ENCODE data around the gene SHC3.
A peak's percentile ranks its signal among the peaks of the same experiment; 100 is the strongest.

SHC3 gene

GRCh38 chr9:89000973-89001916 is 177.4 kb downstream of the SHC3 start:
- peak; percentile 63 for DNase-seq (ENCODE audit: low read depth)

- DNase-seq (ENCODE audit: low read depth) = no peak
Observed at GRCh38 chr9:89000371-89000781, 178.2 kb downstream of the SHC3 start.

GRCh38 chr9:88998911-88999310 is 179.7 kb downstream of the SHC3 start:
- no peak for DNase-seq (ENCODE audit: low read depth)

- no peak for DNase-seq (ENCODE audit: low read depth)
Observed at GRCh38 chr9:88998503-88998902, 180.1 kb downstream of the SHC3 start.

- DNase-seq (ENCODE audit: low read depth) = no peak
Observed at GRCh38 chr9:88997646-88998045, 181.0 kb downstream of the SHC3 start.

GRCh38 chr9:88996921-88997235 is 181.7 kb downstream of the SHC3 start:
- no peak for DNase-seq (ENCODE audit: low read depth)

GRCh38 chr9:88996046-88996920 is 182.3 kb downstream of the SHC3 start:
- DNase-seq (ENCODE audit: low read depth) = no peak

- no peak for DNase-seq (ENCODE audit: low read depth)
Observed at GRCh38 chr9:88995627-88996026, 183.0 kb downstream of the SHC3 start.

- DNase-seq (ENCODE audit: low read depth) = no peak
Observed at GRCh38 chr9:88995200-88995577, 183.4 kb downstream of the SHC3 start.

- no peak for DNase-seq (ENCODE audit: low read depth)
Observed at GRCh38 chr9:88994469-88995199, 184.0 kb downstream of the SHC3 start.

- no peak for DNase-seq (ENCODE audit: low read depth)
Observed at GRCh38 chr9:88993871-88994460, 184.7 kb downstream of the SHC3 start.

- no peak for DNase-seq (ENCODE audit: low read depth)
Observed at GRCh38 chr9:88993327-88993726, 185.3 kb downstream of the SHC3 start.

GRCh38 chr9:88992556-88992955 is 186.1 kb downstream of the SHC3 start:
- DNase-seq (ENCODE audit: low read depth) = no peak

- DNase-seq (ENCODE audit: low read depth) = no peak
Observed at GRCh38 chr9:88991066-88992034, 187.3 kb downstream of the SHC3 start, which contains the start of gene S1PR3. Gene S1PR3, plus strand, starts transcription at chr9:88991468. Its CDS starts 9,733 bp downstream, at chr9:89001201.

GRCh38 chr9:88990729-88991065 is 187.9 kb downstream of the SHC3 start:
- no peak for DNase-seq (ENCODE audit: low read depth)

- no peak for DNase-seq (ENCODE audit: low read depth)
Observed at GRCh38 chr9:88990041-88990728, 188.4 kb downstream of the SHC3 start.

GRCh38 chr9:88988796-88989641 is 189.6 kb downstream of the SHC3 start:
- no peak for DNase-seq (ENCODE audit: low read depth)

- no peak for DNase-seq (ENCODE audit: low read depth)
Observed at GRCh38 chr9:88987661-88988060, 191.0 kb downstream of the SHC3 start.

- no peak for DNase-seq (ENCODE audit: low read depth)
Observed at GRCh38 chr9:88986776-88987175, 191.8 kb downstream of the SHC3 start.

Measured in stimulated activated CD8-positive, alpha-beta memory T cell treated with anti-CD3 and anti-CD28 coated beads, Interleukin-12 subunit alpha, Interleukin-12 subunit beta, amount 100 ng/mL, for 1 hour (primary cell).